SK-MEL-5 (cell line): ENCODE data around the gene ELOVL2. TPM values are rescaled to one million over a fixed set of nuclear protein-coding genes. Genes with fewer than 3 reads are reported as not detected.

Experiments
- DNase-seq: peaks from one replicate; pipeline ENCODE4 v3.0.0-alpha.2; 2016; ENCODE audit warnings: low read depth, low spot score
- in situ Hi-C: cut with HindIII; loops from 2 replicates; pipeline ENCODE4 v1.10.0; 2016; ENCODE audit warnings: low sequenced_read_pairs, high pct_unique_total_duplicates, low pct_unique_long_range_greater_than_20kb
- total RNA-seq: library from RNA; depleted of rRNA; stranded (reverse); fragments of >200 nt; shearing (Covaris generic); gene quantifications from 2 replicates; pipeline ENCODE4 v1.2.3, GENCODE V29; 2014

ELOVL2 gene
- total RNA-seq, 1 experiment from 2014 or later, result 30.4 TPM

- in situ Hi-C loops, result no loop called here
- no peak for DNase-seq
These were observed 7.8 kb downstream of the ELOVL2 start for GRCh38 chr6:11036351-11036740.

GRCh38 chr6:11035616-11036350 is 8.3 kb downstream of the ELOVL2 start:
- in situ Hi-C loops, result no loop called here
- DNase-seq, result no peak

- in situ Hi-C loops, result no loop called here
- no peak for DNase-seq
These were observed 10.3 kb downstream of the ELOVL2 start for GRCh38 chr6:11033825-11034224.

GRCh38 chr6:11030904-11031303 is 13.2 kb downstream of the ELOVL2 start:
- DNase-seq, result no peak
- in situ Hi-C loops, result no loop called here

- in situ Hi-C loops, result no loop called here
- DNase-seq, result no peak
These were observed 15.1 kb downstream of the ELOVL2 start for GRCh38 chr6:11028959-11029358.

- in situ Hi-C loops, result no loop called here
These were observed 16.5 kb downstream of the ELOVL2 start for GRCh38 chr6:11027565-11028110.

GRCh38 chr6:11025921-11026635 is 18.0 kb downstream of the ELOVL2 start:
- DNase-seq, result no peak
- in situ Hi-C loops, result no loop called here

More at GRCh38 chr6:11027565-11028110, 16.5 kb downstream of the ELOVL2 start:
- DNase-seq, result no peak

- in situ Hi-C loops, result no loop called here
These were observed 19.0 kb downstream of the ELOVL2 start for GRCh38 chr6:11025130-11025529.

GRCh38 chr6:11023032-11023431 is 21.1 kb downstream of the ELOVL2 start:
- DNase-seq, result peak; percentile 99
- in situ Hi-C loops, result no loop called here

More at GRCh38 chr6:11025130-11025529, 19.0 kb downstream of the ELOVL2 start:
- DNase-seq, result no peak

- DNase-seq, result no peak
- in situ Hi-C loops, result no loop called here
These were observed 22.4 kb downstream of the ELOVL2 start for GRCh38 chr6:11021714-11022113.

GRCh38 chr6:11021003-11021402 is 23.1 kb downstream of the ELOVL2 start:
- in situ Hi-C loops, result no loop called here

GRCh38 chr6:11018225-11018624 is 25.9 kb downstream of the ELOVL2 start:
- DNase-seq, result no peak
- in situ Hi-C loops, result no loop called here

More at GRCh38 chr6:11021003-11021402, 23.1 kb downstream of the ELOVL2 start:
- peak; percentile 63 for DNase-seq

GRCh38 chr6:11017090-11017489 is 27.0 kb downstream of the ELOVL2 start:
- in situ Hi-C loops, result no loop called here
- no peak for DNase-seq

- no peak for DNase-seq
- in situ Hi-C loops, result no loop called here
These were observed 27.7 kb downstream of the ELOVL2 start for GRCh38 chr6:11016452-11016851.

GRCh38 chr6:11015102-11015501 is 29.0 kb downstream of the ELOVL2 start:
- no peak for DNase-seq
- in situ Hi-C loops, result no loop called here

GRCh38 chr6:11013721-11014070 is 30.4 kb downstream of the ELOVL2 start:
- in situ Hi-C loops, result no loop called here
- no peak for DNase-seq

- DNase-seq, result no peak
- in situ Hi-C loops, result no loop called here
These were observed 31.0 kb downstream of the ELOVL2 start for GRCh38 chr6:11012976-11013720.

GRCh38 chr6:11012295-11012754 is 31.8 kb downstream of the ELOVL2 start:
- in situ Hi-C loops, result no loop called here
- DNase-seq, result no peak
